ENCODE data around the gene DBH. TPM values are rescaled to one million over a fixed set of nuclear protein-coding genes. Genes with fewer than 3 reads are reported as not detected.
A peak's percentile ranks its signal among the peaks of the same experiment; 100 is the strongest.

Gene DBH
- total RNA-seq, 3 donors from 2014 or later (not counting 1 experiment from before 2014, with no cell fraction given) = not detected

DNA sequence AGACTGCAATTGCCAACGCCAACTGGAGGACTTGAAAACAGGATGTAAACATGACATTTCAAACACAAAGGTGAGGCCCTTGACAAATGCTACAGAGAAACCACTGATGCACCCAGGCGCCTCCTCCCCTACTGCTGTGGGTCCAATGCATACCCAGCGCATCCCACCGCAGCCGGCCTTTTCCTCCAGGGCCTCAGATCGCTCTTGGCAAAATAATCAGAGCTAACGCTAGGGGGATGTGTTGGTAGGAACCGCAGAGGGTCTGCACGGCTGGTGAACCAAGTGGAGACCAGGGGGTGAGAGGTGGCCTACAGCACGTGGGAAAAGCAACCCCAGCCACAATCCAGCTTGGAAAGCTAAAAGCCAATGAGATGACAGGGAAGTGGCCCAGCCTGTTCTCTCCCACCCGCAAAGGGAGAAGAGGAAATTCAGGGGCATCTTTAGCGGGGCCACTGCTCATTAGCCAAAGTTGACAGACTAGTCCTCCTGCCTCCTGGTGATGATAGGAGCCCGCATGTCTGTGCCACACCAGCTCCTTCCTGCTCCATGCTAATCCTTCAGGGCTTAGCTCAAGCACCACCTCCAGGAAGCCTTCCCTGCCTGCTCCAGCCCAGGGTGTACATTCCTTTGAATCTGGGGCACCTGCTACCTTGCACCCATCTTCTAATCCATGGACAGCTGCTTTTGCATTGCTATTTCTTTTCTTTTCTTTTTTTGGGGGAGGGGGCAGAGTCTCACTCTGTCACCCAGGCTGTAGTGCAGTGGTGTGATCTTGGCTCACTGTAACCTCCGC, 32.8 kb upstream of the DBH start:
- TF ChIP-seq CTCF (IDR thresholded peaks at IDR 0.05) = no peak
- Histone ChIP-seq H3K4me3 (ENCODE audit: low read length) (no peak overlapping the region), H3K36me3 (ENCODE audit: control insufficient read depth, insufficient read depth, low read length) (no peaks in the 10 kb centered on the region), H3K27ac (ENCODE audit: low read length) (no peak overlapping the region), H3K4me1 (ENCODE audit: control insufficient read depth, insufficient read depth, low read length) (no peaks in the 10 kb centered on the region), H3K9me3 (ENCODE audit: control insufficient read depth, insufficient read depth, low read length) (peaks cover under 1% of the 10 kb centered on the region), H3K27me3 (ENCODE audit: control insufficient read depth, insufficient read depth, low read length) (peaks cover 5% of the 10 kb centered on the region)
- H3K27ac Mint-ChIP-seq = no peak overlapping the region
- no peak overlapping the region for H3K4me3 Mint-ChIP-seq
- H3K4me1 Mint-ChIP-seq = peaks cover 0 to 4% of the 10 kb centered on the region in 2 donors
- no peaks in the 10 kb centered on the region for H3K36me3 Mint-ChIP-seq
- intact Hi-C loops (cut with micrococcal nuclease) = no loop called here
- WGBS (ENCODE audit: insufficient coverage) = 31% methylated on average over 13 of the region's 14 CpGs
- ATAC-seq (no peak), DNase-seq (no peak)
- H3K9me3 Mint-ChIP-seq = no peaks in the 10 kb centered on the region
- H3K27me3 Mint-ChIP-seq (ENCODE audit: low read depth in 2 of 2) = peaks cover 7 to 20% of the 10 kb centered on the region in 2 donors

- intact Hi-C loops (cut with micrococcal nuclease) = no loop called here
- peak in 1 of 2 donors; percentile 66 for DNase-seq
Observed at GRCh38 chr9:133604214-133604613, 31.9 kb upstream of the DBH start.

DNA sequence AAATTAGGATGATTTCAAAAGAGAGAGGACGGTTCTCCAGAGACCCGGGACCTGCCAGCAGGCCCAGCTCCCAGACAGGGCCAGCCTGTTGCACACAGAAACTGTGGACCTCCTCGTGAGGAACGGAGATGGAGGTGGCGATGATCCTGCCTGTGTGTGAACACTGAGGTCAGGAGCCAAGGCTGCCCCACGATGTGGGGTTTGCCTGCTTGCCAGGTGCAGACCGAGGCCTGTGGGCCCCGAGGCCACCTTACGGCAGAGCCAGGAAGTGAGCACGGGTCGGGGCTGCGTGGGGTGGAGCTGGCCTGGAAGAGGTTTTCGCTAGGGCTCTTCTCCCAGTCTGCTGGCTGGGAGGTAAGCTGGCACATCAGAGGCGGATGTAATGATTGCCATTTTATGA, 31.3 kb upstream of the DBH start:
- H3K27me3 Mint-ChIP-seq (ENCODE audit: low read depth in 2 of 2) = peaks cover 11 to 24% of the 10 kb centered on the region in 2 donors
- Histone ChIP-seq H3K27ac (ENCODE audit: low read length) (no peak overlapping the region), H3K9me3 (ENCODE audit: control insufficient read depth, insufficient read depth, low read length) (no peaks in the 10 kb centered on the region), H3K4me3 (ENCODE audit: low read length) (no peak overlapping the region), H3K27me3 (ENCODE audit: control insufficient read depth, insufficient read depth, low read length) (peaks cover 9% of the 10 kb centered on the region), H3K36me3 (ENCODE audit: control insufficient read depth, insufficient read depth, low read length) (no peaks in the 10 kb centered on the region), H3K4me1 (ENCODE audit: control insufficient read depth, insufficient read depth, low read length) (no peaks in the 10 kb centered on the region)
- WGBS (ENCODE audit: insufficient coverage) = 50% methylated on average over 14 of the region's 14 CpGs
- H3K36me3 Mint-ChIP-seq = no peaks in the 10 kb centered on the region
- intact Hi-C loops (cut with micrococcal nuclease) = no loop called here
- H3K4me3 Mint-ChIP-seq = no peak overlapping the region
- TF ChIP-seq CTCF (IDR thresholded peaks at IDR 0.05) = no peak
- DNase-seq = peak in 1 of 2 donors; percentile 29
- ATAC-seq = no peak
- H3K4me1 Mint-ChIP-seq = peaks cover 0 to 4% of the 10 kb centered on the region in 2 donors
- H3K27ac Mint-ChIP-seq = no peak overlapping the region
- H3K9me3 Mint-ChIP-seq = no peaks in the 10 kb centered on the region

More at GRCh38 chr9:133604214-133604613, 31.9 kb upstream of the DBH start:
- H3K27ac ChIP-seq (ENCODE audit: low read length) = no peak overlapping the region
- WGBS (ENCODE audit: insufficient coverage) = 19% methylated on average over 5 of the region's 5 CpGs
- no peaks in the 10 kb centered on the region for H3K36me3 Mint-ChIP-seq
- no peak for TF ChIP-seq CTCF (IDR thresholded peaks at IDR 0.05)
- peaks cover 7 to 22% of the 10 kb centered on the region in 2 donors for H3K27me3 Mint-ChIP-seq (ENCODE audit: low read depth in 2 of 2)
- no peaks in the 10 kb centered on the region for H3K4me1 ChIP-seq (ENCODE audit: control insufficient read depth, insufficient read depth, low read length)
- no peaks in the 10 kb centered on the region for H3K9me3 Mint-ChIP-seq
- H3K4me1 Mint-ChIP-seq = peaks cover 0 to 4% of the 10 kb centered on the region in 2 donors
- H3K27ac Mint-ChIP-seq = no peak overlapping the region
- no peaks in the 10 kb centered on the region for H3K9me3 ChIP-seq (ENCODE audit: control insufficient read depth, insufficient read depth, low read length)
- H3K27me3 ChIP-seq (ENCODE audit: control insufficient read depth, insufficient read depth, low read length) = peaks cover 7% of the 10 kb centered on the region
- ATAC-seq = peak in 2 of 3 donors; percentile 29 to 78
- H3K4me3 ChIP-seq (ENCODE audit: low read length) = no peak overlapping the region
- H3K36me3 ChIP-seq (ENCODE audit: control insufficient read depth, insufficient read depth, low read length) = no peaks in the 10 kb centered on the region
- H3K4me3 Mint-ChIP-seq = no peak overlapping the region

Measured in natural killer cell (primary cell).